Upper lobe of left lung (tissue), 6 donors: Measurements from ENCODE around the gene RC3H2. TPM values are rescaled to one million over a fixed set of nuclear protein-coding genes. Genes with fewer than 3 reads are reported as not detected.

Source experiments
- ATAC-seq, 2 donors: fragments of 200-7000 bp; cut with Tn5 transposase; one replicate each; pipeline ENCODE4 v1.9.1; 2022; ENCODE audit warnings: mild to moderate bottlenecking in 2 of 2, moderate library complexity in 2 of 2; ENCODE audit not compliant: low FRiP score in 2 of 2
- DNase-seq, 2 donors: peaks; one replicate each; pipeline ENCODE4 v3.0.0-alpha.2; 2019 to 2020
- H3K27ac ChIP-seq, 4 donors: fragments of 200-600 bp; sonication (generic); one replicate each; pipeline ENCODE4 v1.5.1; 2016 to 2019
- H3K27me3 ChIP-seq, 4 donors: fragments of 200-600 bp; sonication (generic); one replicate each; pipeline ENCODE4 v1.5.1; 2017 to 2019
- H3K36me3 ChIP-seq, 4 donors: fragments of 200-600 bp; sonication (generic); one replicate each; pipeline ENCODE4 v1.5.1; 2016 to 2019
- H3K4me1 ChIP-seq, 4 donors: fragments of 200-600 bp; sonication (generic); one replicate each; pipeline ENCODE4 v1.5.1; 2018 to 2019
- H3K4me3 ChIP-seq, 4 donors: fragments of 200-600 bp; sonication (generic); one replicate each; pipeline ENCODE4 v1.5.1; 2017 to 2019; ENCODE audit warnings: mild to moderate bottlenecking in 2 of 4, moderate library complexity in 1 of 4
- H3K9me3 ChIP-seq, 4 donors: fragments of 200-600 bp; sonication (generic); one replicate each; pipeline ENCODE4 v1.5.1; 2018 to 2019
- CTCF ChIP-seq, 6 experiments: fragments of 450-650 bp in 4 of 6; fragments of 200-600 bp in 2 of 6; sonication (generic) in 2 of 6; IDR thresholded peaks; one replicate each; pipeline ENCODE4 v1.5.1; 2016 to 2019; ENCODE audit warnings: antibody characterized with exemption in 6 of 6
- EP300 ChIP-seq, 4 donors: sonication (generic); formaldehyde crosslinking; IDR thresholded peaks; one replicate each; pipeline ENCODE4 v1.5.1; 2017; ENCODE audit warnings: antibody characterized with exemption in 4 of 4, control low read depth in 2 of 4
- POLR2A ChIP-seq, 4 donors: fragments of 450-650 bp; IDR thresholded peaks; one replicate each; pipeline ENCODE4 v1.5.1; 2016 to 2017; ENCODE audit warnings: antibody characterized with exemption in 4 of 4, mild to moderate bottlenecking in 2 of 4
- POLR2AphosphoS5 ChIP-seq, 2 donors: sonication (generic); formaldehyde crosslinking; IDR thresholded peaks; one replicate each; pipeline ENCODE4 v1.5.1; 2017; ENCODE audit warnings: antibody characterized with exemption in 2 of 2
- WGBS, 2 donors: methylation state at CpG; one replicate each; pipeline ENCODE4 v1.1.5; 2017 to 2018; 5-methylcytosine and 5-hydroxymethylcytosine counted together
- total RNA-seq, 6 donors: library from RNA; depleted of rRNA in 4 of 6; stranded (reverse); fragments of >200 nt in 4 of 6; gene quantifications; one replicate each; pipeline versions ENCODE4 v1.1.0 to v1.2.1, GENCODE V29; 2016 to 2021
- donor health status: DM: no; HTN: no; CAD: no; lungs with moderate emphysema.
- donor health status: DM: no; HTN: yes; CAD: no; lungs with severe emphysema.

The RC3H2 gene
- total RNA-seq, 6 donors from 2014 or later: 23.9 to 65.0 (median 40.2) TPM

DNA sequence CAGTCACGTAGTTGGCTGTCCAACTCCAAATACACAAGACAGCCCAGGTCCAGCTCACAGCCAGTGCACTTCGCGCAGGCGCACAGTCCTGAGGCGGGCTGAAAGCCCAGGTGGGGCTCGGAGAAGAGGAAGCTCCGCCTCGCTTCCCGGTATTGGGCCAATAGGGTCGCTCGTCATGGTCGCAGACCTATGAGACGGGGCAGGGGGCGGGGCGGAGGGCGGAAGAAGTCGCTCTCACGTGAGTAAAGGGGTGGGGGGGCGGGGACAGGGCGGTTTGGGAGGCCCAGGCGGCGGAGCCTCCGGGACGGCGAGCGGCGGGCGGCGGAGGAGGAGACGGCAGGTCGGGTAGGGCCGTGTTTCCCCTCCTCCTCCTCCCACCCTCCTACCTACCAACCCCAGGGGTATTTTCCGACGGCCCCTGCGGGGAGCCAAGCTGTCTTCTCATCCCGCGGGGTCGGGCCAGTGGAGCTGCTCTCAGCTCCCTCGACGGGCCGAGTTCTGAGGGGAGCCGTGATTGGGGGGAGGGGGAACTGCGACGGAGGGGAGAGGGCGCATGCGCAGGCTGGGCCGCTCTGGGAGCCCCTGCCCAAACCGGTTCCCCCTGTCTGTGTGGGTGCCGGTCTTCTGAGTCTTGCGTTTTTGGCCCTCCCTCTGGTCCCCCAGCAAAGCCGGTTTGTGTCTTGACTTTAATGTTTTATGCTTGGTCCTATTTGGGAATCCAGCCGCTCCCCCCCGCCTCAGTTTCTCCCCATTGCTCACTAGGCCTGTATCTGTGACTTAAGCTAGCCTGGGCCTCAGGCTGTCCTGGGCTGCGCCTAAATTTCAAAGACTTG, 35.8 kb upstream of the RC3H2 start, which contains the start of gene RABGAP1:
Gene RABGAP1, plus strand, starts transcription at position 272 of the 833 bp plus-strand sequence. CDS start 16,040 bp downstream, outside the sequence.
- no peak for TF ChIP-seq CTCF (IDR thresholded peaks at IDR 0.05)
- peak in 3 of 4 donors; percentile 82 to 90 (median 84) for TF ChIP-seq POLR2A (IDR thresholded peaks at IDR 0.05)
- peak; percentile 87 to 90 for TF ChIP-seq POLR2AphosphoS5 (IDR thresholded peaks at IDR 0.05)
- WGBS, 2 donors: 0% methylated on average over 25 to 36 of the region's 54 CpGs

GRCh38 chr9:122940454-122940748, 35.2 kb upstream of the RC3H2 start:
- H3K4me3 ChIP-seq: peak overlapping the region in 3 of 4 donors; percentile 83 to 89 (median 87)
- TF ChIP-seq CTCF (IDR thresholded peaks at IDR 0.05) (no peak), EP300 (IDR thresholded peaks at IDR 0.05) (no peak), POLR2AphosphoS5 (IDR thresholded peaks at IDR 0.05) (no peak), POLR2A (IDR thresholded peaks at IDR 0.05) (no peak)
- H3K27me3 ChIP-seq: no peaks in the 10 kb centered on the region
- 36 to 40% methylated on average over 6 of the region's 6 CpGs for WGBS, 2 donors
- no peaks in the 10 kb centered on the region for H3K9me3 ChIP-seq
- peaks cover 0 to 32% (median 5%) of the 10 kb centered on the region in 4 donors for H3K36me3 ChIP-seq
- DNase-seq (no peak), ATAC-seq (no peak)
- H3K27ac ChIP-seq: peak overlapping the region in 3 of 4 donors; percentile 87 to 96 (median 94)
- H3K4me1 ChIP-seq: peaks cover 11 to 25% (median 22%) of the 10 kb centered on the region in 4 donors

More for the DNA sequence above, 35.8 kb upstream of the RC3H2 start, which contains the start of gene RABGAP1:
- H3K27ac ChIP-seq: peak within 1 kb of the TSS; percentile 87 to 96 (median 92)
- peak; percentile 98 to 100 for DNase-seq
- H3K4me3 ChIP-seq: peak within 1 kb of the TSS; percentile 37 to 89 (median 85)
- ATAC-seq: peak; percentile 99 to 100
- peaks cover 14 to 27% (median 23%) of the 10 kb centered on the region in 4 donors for H3K4me1 ChIP-seq
- no peaks in the 10 kb centered on the region for H3K9me3 ChIP-seq
- H3K36me3 ChIP-seq: peaks cover 0 to 31% (median 5%) of the 10 kb centered on the region in 4 donors
- no peaks in the 10 kb centered on the region for H3K27me3 ChIP-seq

- H3K9me3 ChIP-seq: no peaks in the 10 kb centered on the region
- H3K27me3 ChIP-seq: no peaks in the 10 kb centered on the region
- DNase-seq (no peak), ATAC-seq (no peak)
- no peak overlapping the region for H3K4me3 ChIP-seq
- 81 to 86% methylated on average over 4 of the region's 4 CpGs for WGBS, 2 donors
- H3K27ac ChIP-seq: no peak overlapping the region
- H3K4me1 ChIP-seq: peaks cover 11 to 25% (median 19%) of the 10 kb centered on the region in 4 donors
- H3K36me3 ChIP-seq: peaks cover 0 to 33% (median 5%) of the 10 kb centered on the region in 4 donors
- no peak for TF ChIP-seq EP300 (IDR thresholded peaks at IDR 0.05)
- no peak for TF ChIP-seq CTCF (IDR thresholded peaks at IDR 0.05)
- no peak for TF ChIP-seq POLR2A (IDR thresholded peaks at IDR 0.05)
- TF ChIP-seq POLR2AphosphoS5 (IDR thresholded peaks at IDR 0.05): no peak
These were observed 34.4 kb upstream of the RC3H2 start for GRCh38 chr9:122939601-122940000.

DNA sequence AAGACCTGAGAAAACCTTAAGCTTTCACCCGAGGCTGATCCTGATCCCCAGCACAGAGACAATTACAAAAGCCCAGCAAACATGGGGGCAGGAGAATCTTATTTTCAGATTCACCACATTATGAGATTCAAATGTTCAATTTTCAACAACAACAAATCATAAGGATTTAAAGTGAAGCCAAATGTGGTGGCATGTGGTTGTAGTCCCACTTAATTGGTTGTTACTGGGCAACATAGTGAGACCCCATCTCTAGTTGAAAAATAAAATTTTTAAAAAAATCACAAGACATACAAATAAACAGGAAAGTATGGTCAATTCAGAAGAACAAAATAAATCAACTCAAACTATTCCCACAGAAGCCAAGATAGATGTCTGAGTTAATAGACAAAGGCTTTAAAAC, 31.7 kb upstream of the RC3H2 start:
- no peaks in the 10 kb centered on the region for H3K9me3 ChIP-seq
- no peak overlapping the region for H3K4me3 ChIP-seq
- H3K27me3 ChIP-seq: no peaks in the 10 kb centered on the region
- H3K4me1 ChIP-seq: peaks cover 19 to 35% (median 26%) of the 10 kb centered on the region in 4 donors
- no peak overlapping the region for H3K27ac ChIP-seq
- ATAC-seq (no peak), DNase-seq (no peak)
- peaks cover 0 to 33% (median 5%) of the 10 kb centered on the region in 4 donors for H3K36me3 ChIP-seq
- TF ChIP-seq POLR2A (IDR thresholded peaks at IDR 0.05): no peak
- TF ChIP-seq EP300 (IDR thresholded peaks at IDR 0.05): no peak
- no peak for TF ChIP-seq CTCF (IDR thresholded peaks at IDR 0.05)
- no peak for TF ChIP-seq POLR2AphosphoS5 (IDR thresholded peaks at IDR 0.05)
- 76 to 82% methylated on average over 1 of the region's 1 CpG for WGBS, 2 donors
